DOHH2 (cell line): Measurements from ENCODE around the gene ABLIM2.

Source experiments
- H3F3A ChIP-seq: fragments of 200-600 bp; sonication (generic), shearing (Covaris generic); 2 replicates; pipeline ENCODE4 v1.6.0; 2016; ENCODE audit warnings: antibody characterized with exemption, mild to moderate bottlenecking; ENCODE audit not compliant: control insufficient read depth, insufficient read depth
- H3K27ac ChIP-seq: fragments of 200-600 bp; sonication (generic); 2 replicates; pipeline ENCODE4 v1.5.1; 2014; ENCODE audit warnings: low read depth, mild to moderate bottlenecking, low read length, moderate library complexity
- H3K27me3 ChIP-seq: fragments of 200-600 bp; sonication (generic); 2 replicates; pipeline ENCODE4 v1.6.1; 2014; ENCODE audit warnings: mild to moderate bottlenecking, low read length, mixed read lengths; ENCODE audit not compliant: control insufficient read depth
- H3K36me3 ChIP-seq: fragments of 200-600 bp; sonication (generic); 2 replicates; pipeline ENCODE4 v1.6.1; 2014; ENCODE audit warnings: mild to moderate bottlenecking, low read length, moderate library complexity, mixed read lengths; ENCODE audit not compliant: control insufficient read depth
- H3K4me1 ChIP-seq: fragments of 200-600 bp; sonication (generic); 2 replicates; pipeline ENCODE4 v1.6.1; 2014; ENCODE audit warnings: mild to moderate bottlenecking, low read length, mixed read lengths; ENCODE audit not compliant: control insufficient read depth
- H3K4me2 ChIP-seq: fragments of 200-600 bp; sonication (generic); 2 replicates; pipeline ENCODE4 v1.6.0; 2014; ENCODE audit warnings: mild to moderate bottlenecking, low read length, moderate library complexity
- H3K4me3 ChIP-seq: fragments of 200-600 bp; sonication (generic); 2 replicates; pipeline ENCODE4 v1.5.1; 2014; ENCODE audit warnings: mild to moderate bottlenecking, low read length, mixed read lengths
- H3K79me2 ChIP-seq: fragments of 200-600 bp; sonication (generic); 2 replicates; pipeline ENCODE4 v1.6.1; 2014; ENCODE audit warnings: mild to moderate bottlenecking, low read length, mixed read lengths; ENCODE audit not compliant: control insufficient read depth
- H3K9me2 ChIP-seq: fragments of 200-600 bp; sonication (generic); replicated peaks from 2 replicates; pipeline ENCODE4 v1.6.1; 2014; ENCODE audit warnings: mild to moderate bottlenecking, low read length, mixed read lengths; ENCODE audit not compliant: control insufficient read depth
- H3K9me3 ChIP-seq: fragments of 200-600 bp; sonication (generic); 2 replicates; pipeline ENCODE4 v1.6.1; 2014; ENCODE audit warnings: antibody characterized with exemption, low read length, mixed read lengths; ENCODE audit not compliant: control insufficient read depth, insufficient read depth
- H4K20me1 ChIP-seq: fragments of 200-600 bp; sonication (generic); 2 replicates; pipeline ENCODE4 v1.6.0; 2014; ENCODE audit warnings: low read depth, mild to moderate bottlenecking, antibody characterized with exemption, low read length, moderate library complexity; ENCODE audit not compliant: control insufficient read depth, insufficient read depth
- CTCF ChIP-seq: fragments of 200-600 bp; sonication (generic); IDR thresholded peaks from one replicate; pipeline ENCODE4 v1.5.1; 2014; ENCODE audit warnings: antibody characterized with exemption, mild to moderate bottlenecking, low read depth, low read length; ENCODE audit not compliant: poor library complexity, severe bottlenecking
- EZH2phosphoT487 ChIP-seq: fragments of 200-600 bp; sonication (generic); IDR thresholded peaks from 2 replicates; pipeline ENCODE4 v1.6.1; 2017; ENCODE audit warnings: borderline replicate concordance, mild to moderate bottlenecking, antibody characterized with exemption, low read length, moderate library complexity, mixed read lengths

ABLIM2 gene

DNA sequence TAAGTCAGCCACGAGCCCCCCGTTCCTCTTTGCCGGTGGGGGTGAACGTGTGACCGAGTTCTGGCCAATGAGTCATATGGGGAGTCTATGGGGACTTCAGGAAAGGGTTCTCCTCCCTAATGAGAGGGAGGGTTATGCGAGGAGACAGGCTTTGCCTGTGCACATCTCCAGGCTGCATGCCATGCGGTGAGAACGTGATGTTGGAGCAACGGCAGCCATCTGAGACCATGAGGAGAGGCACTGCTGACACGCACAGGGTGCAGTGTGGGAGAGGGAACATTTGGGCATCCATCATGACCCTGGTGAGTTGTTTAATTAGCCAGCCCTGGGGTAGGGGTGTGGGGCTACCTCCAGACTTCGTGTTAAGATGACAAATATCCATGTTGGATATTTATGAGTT is 55.8 kb downstream of the ABLIM2 start:
- Histone ChIP-seq H3K9me2 (no peaks in the 10 kb centered on the region), H3K4me1 (no peaks in the 10 kb centered on the region), H3K4me2 (no peak overlapping the region), H3K27ac (no peak overlapping the region), H3K4me3 (no peak overlapping the region), H3K9me3 (no peaks in the 10 kb centered on the region), H3K36me3 (no peaks in the 10 kb centered on the region), H3F3A (no peaks in the 10 kb centered on the region), H3K79me2 (no peaks in the 10 kb centered on the region), H4K20me1 (no peaks in the 10 kb centered on the region), H3K27me3 (no peaks in the 10 kb centered on the region)
- TF ChIP-seq CTCF (no peak), EZH2phosphoT487 (no peak)

DNA sequence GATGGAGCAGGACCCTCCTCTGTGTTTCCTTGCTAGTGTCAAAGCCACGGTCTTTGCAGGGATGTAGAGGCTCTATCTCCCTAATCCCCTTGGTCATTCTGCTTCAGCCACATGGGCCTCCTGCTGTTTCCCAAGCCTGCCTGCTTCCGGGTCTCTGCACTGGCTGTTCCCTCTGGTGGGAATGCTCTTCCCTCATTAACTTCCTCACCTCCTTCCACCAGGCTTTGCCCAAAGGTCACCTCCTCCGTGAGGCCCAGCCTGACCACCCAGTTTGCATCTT is 56.6 kb downstream of the ABLIM2 start:
- no peaks in the 10 kb centered on the region for H3K9me3 ChIP-seq
- H3K9me2 ChIP-seq: no peaks in the 10 kb centered on the region
- no peak for TF ChIP-seq CTCF
- TF ChIP-seq EZH2phosphoT487: no peak
- H3K27ac ChIP-seq: no peak overlapping the region
- H3K4me2 ChIP-seq: no peak overlapping the region
- H3K36me3 ChIP-seq: no peaks in the 10 kb centered on the region
- no peaks in the 10 kb centered on the region for H3K4me1 ChIP-seq
- H3K27me3 ChIP-seq: no peaks in the 10 kb centered on the region
- no peak overlapping the region for H3K4me3 ChIP-seq
- no peaks in the 10 kb centered on the region for H3K79me2 ChIP-seq
- no peaks in the 10 kb centered on the region for H4K20me1 ChIP-seq
- H3F3A ChIP-seq: no peaks in the 10 kb centered on the region

DNA sequence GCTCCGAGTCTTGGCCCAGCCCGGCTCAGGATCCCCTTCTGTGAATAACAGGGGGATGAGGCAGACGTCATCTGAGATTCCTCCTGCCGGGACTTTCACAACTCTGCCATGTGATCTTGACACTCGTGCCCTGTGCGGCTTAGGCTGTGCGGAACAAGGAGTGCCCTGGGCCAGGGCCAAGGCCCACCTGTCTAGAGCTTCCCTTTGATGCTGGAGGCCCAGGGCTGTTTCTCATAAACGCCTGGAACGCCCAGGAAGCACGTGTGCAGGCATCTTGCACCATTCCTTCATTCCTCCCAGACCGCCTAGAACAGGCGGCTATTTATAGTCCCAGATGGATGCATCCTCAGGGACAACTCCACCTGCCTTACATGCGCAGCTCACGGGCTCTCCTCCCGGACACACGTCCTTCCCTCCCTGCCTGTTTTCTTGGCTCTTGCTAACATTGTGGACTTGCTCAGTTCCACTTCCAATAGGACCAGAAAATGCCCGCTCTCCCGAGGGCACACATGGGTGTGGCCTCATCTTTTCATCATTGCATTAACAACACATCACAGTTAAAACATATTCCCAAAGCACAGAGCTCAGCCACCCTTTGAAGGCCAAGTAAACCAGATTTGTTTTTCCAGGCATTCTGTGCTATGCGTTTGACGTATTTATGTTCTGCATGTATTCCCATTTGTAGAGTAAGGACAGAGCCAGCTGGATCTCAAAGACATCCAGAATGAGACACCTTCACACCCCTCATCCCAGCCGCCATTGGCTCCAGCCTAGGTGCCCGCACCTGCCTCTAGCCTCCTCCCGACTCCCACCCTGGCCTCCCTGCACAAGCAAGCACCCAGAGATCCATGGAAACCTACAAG is 57.2 kb downstream of the ABLIM2 start:
- H3K27me3 ChIP-seq: no peaks in the 10 kb centered on the region
- H3K4me1 ChIP-seq: no peaks in the 10 kb centered on the region

More for the DNA sequence above, 57.2 kb downstream of the ABLIM2 start:
- Histone ChIP-seq H3K9me2 (no peaks in the 10 kb centered on the region), H3K36me3 (no peaks in the 10 kb centered on the region), H3K79me2 (no peaks in the 10 kb centered on the region), H3K9me3 (no peaks in the 10 kb centered on the region), H3K27ac (no peak overlapping the region), H3K4me2 (no peak overlapping the region), H3K4me3 (no peak overlapping the region), H4K20me1 (no peaks in the 10 kb centered on the region), H3F3A (no peaks in the 10 kb centered on the region)
- TF ChIP-seq CTCF: no peak
- TF ChIP-seq EZH2phosphoT487: no peak
